ENCODE measurements around the gene ZNF12. TPM values are rescaled to one million over a fixed set of nuclear protein-coding genes. Genes with fewer than 3 reads are reported as not detected.

ZNF12 gene
- total RNA-seq, 1 donor from 2014 or later: 16.1 TPM

- no peak for DNase-seq (ENCODE audit: low read depth)
- no peak overlapping the region for H3K4me3 ChIP-seq (ENCODE audit: low read depth, low read length)
- peaks cover 4% of the 10 kb centered on the region for H3K36me3 ChIP-seq (ENCODE audit: control insufficient read depth, insufficient read depth, low read length)
- peaks cover 4% of the 10 kb centered on the region for H3K27me3 ChIP-seq (ENCODE audit: control insufficient read depth, insufficient read depth, low read length)
- no peak for TF ChIP-seq CTCF (IDR thresholded peaks at IDR 0.05; ENCODE audit: insufficient read depth, low read length, poor library complexity, severe bottlenecking)
Observed at GRCh38 chr7:6655636-6656385, 50.9 kb downstream of the ZNF12 start.

- no peak for TF ChIP-seq CTCF (IDR thresholded peaks at IDR 0.05; ENCODE audit: insufficient read depth, low read length, poor library complexity, severe bottlenecking)
- H3K4me3 ChIP-seq (ENCODE audit: low read depth, low read length): no peak overlapping the region
- H3K36me3 ChIP-seq (ENCODE audit: control insufficient read depth, insufficient read depth, low read length): peaks cover 4% of the 10 kb centered on the region
- H3K27me3 ChIP-seq (ENCODE audit: control insufficient read depth, insufficient read depth, low read length): peaks cover 4% of the 10 kb centered on the region
- no peak for DNase-seq (ENCODE audit: low read depth)
Observed at GRCh38 chr7:6654842-6655610, 51.7 kb downstream of the ZNF12 start.

- Histone ChIP-seq H3K36me3 (ENCODE audit: control insufficient read depth, insufficient read depth, low read length) (peaks cover 4% of the 10 kb centered on the region), H3K27me3 (ENCODE audit: control insufficient read depth, insufficient read depth, low read length) (peaks cover 1% of the 10 kb centered on the region), H3K4me3 (ENCODE audit: low read depth, low read length) (no peak overlapping the region)
- TF ChIP-seq CTCF (IDR thresholded peaks at IDR 0.05; ENCODE audit: insufficient read depth, low read length, poor library complexity, severe bottlenecking): no peak
- DNase-seq (ENCODE audit: low read depth): no peak
Observed at GRCh38 chr7:6654113-6654841, 52.5 kb downstream of the ZNF12 start.

GRCh38 chr7:6653071-6654003 lies 53.4 kb downstream of the ZNF12 start:
- H3K4me3 ChIP-seq (ENCODE audit: low read depth, low read length): no peak overlapping the region
- no peak for TF ChIP-seq CTCF (IDR thresholded peaks at IDR 0.05; ENCODE audit: insufficient read depth, low read length, poor library complexity, severe bottlenecking)
- H3K36me3 ChIP-seq (ENCODE audit: control insufficient read depth, insufficient read depth, low read length): peaks cover 4% of the 10 kb centered on the region
- no peaks in the 10 kb centered on the region for H3K27me3 ChIP-seq (ENCODE audit: control insufficient read depth, insufficient read depth, low read length)
- DNase-seq (ENCODE audit: low read depth): no peak

GRCh38 chr7:6652446-6653011 lies 54.2 kb downstream of the ZNF12 start:
- DNase-seq (ENCODE audit: low read depth): no peak
- Histone ChIP-seq H3K36me3 (ENCODE audit: control insufficient read depth, insufficient read depth, low read length) (peaks cover 4% of the 10 kb centered on the region), H3K27me3 (ENCODE audit: control insufficient read depth, insufficient read depth, low read length) (no peaks in the 10 kb centered on the region), H3K4me3 (ENCODE audit: low read depth, low read length) (no peak overlapping the region)
- no peak for TF ChIP-seq CTCF (IDR thresholded peaks at IDR 0.05; ENCODE audit: insufficient read depth, low read length, poor library complexity, severe bottlenecking)
